A549 (cell line): ENCODE measurements around the gene LYZL4. TPM values are rescaled to one million over a fixed set of nuclear protein-coding genes. Genes with fewer than 3 reads are reported as not detected.

Source experiments
- ATAC-seq, 2 experiments: fragments of 200-7000 bp in 1 of 2; fragments of >200 bp in 1 of 2; cut with Nextera tagmentation in 1 of 2; cut with Tn5 transposase in 1 of 2; 3 replicates each; pipeline versions ENCODE4 v1.8.0 to v1.9.1; 2018 to 2020; ENCODE audit warnings: mild to moderate bottlenecking in 1 of 2, moderate library complexity in 1 of 2
- CTCF ChIA-PET: fragments of 300-600 bp; sonication (Branson Sonifier 250); formaldehyde crosslinking; extraction: SDS; loops from one replicate; lab custom pipeline; 2021; ENCODE audit warnings: antibody characterized with exemption, inconsistent platforms; lab: Yijun Ruan, JAX
- POLR2A ChIA-PET: fragments of 350-600 bp; formaldehyde crosslinking; extraction: SDS; loops from one replicate; lab custom pipeline; 2021; ENCODE audit warnings: antibody characterized with exemption, inconsistent platforms; lab: Yijun Ruan, JAX
- DNase-seq, 2 experiments: peaks; one replicate each; pipeline versions ENCODE4 v3.0.0 to v3.0.0-alpha.2; 2011 to 2016; ENCODE audit warnings: low read depth in 1 of 2, low spot score in 1 of 2
- FAIRE-seq: peaks from 2 replicates; lab custom pipeline; 2011; peaks lifted over from hg19 to GRCh38; lab: Jason Lieb, UNC
- H3K27ac ChIP-seq, 2 experiments: fragments of >200 bp; sonication (Bioruptor Twin); formaldehyde crosslinking; 3 replicates each; pipeline ENCODE4 v1.5.1; 2016 to 2017
- H3K4me1 ChIP-seq: fragments of >200 bp; sonication (Bioruptor Twin); formaldehyde crosslinking; 3 replicates; pipeline ENCODE4 v1.6.1; 2016
- H3K4me2 ChIP-seq: fragments of >200 bp; sonication (Bioruptor Twin); formaldehyde crosslinking; 3 replicates; pipeline ENCODE4 v1.6.1; 2016
- H3K4me3 ChIP-seq: fragments of >200 bp; sonication (Bioruptor Twin); formaldehyde crosslinking; 3 replicates; pipeline ENCODE4 v1.5.1; 2016
- H3K9me3 ChIP-seq: fragments of >200 bp; sonication (Bioruptor Twin); formaldehyde crosslinking; 3 replicates; pipeline ENCODE4 v1.6.1; 2016
- BHLHE40 ChIP-seq: IDR thresholded peaks from 2 replicates; pipeline ENCODE4 v1.6.1; 2012; ENCODE audit warnings: low read depth, low read length, inconsistent platforms
- CHD4 ChIP-seq: fragments of 200-600 bp; sonication (generic); IDR thresholded peaks from 2 replicates; pipeline ENCODE4 v1.6.1; 2016; ENCODE audit warnings: antibody characterized with exemption, mild to moderate bottlenecking, borderline replicate concordance
- EHF ChIP-seq: fragments of 250-450 bp; sonication (Bioruptor Pico); IDR thresholded peaks from 2 replicates; pipeline ENCODE4 v1.5.0; 2020; ENCODE audit warnings: mild to moderate bottlenecking
- EHMT2 ChIP-seq: fragments of 200-600 bp; sonication (generic); IDR thresholded peaks from 2 replicates; pipeline ENCODE4 v1.6.1; 2016; ENCODE audit warnings: antibody characterized with exemption, low read depth, mild to moderate bottlenecking, moderate library complexity
- FOXS1 ChIP-seq: fragments of 250-450 bp; sonication (Bioruptor Pico); IDR thresholded peaks from 2 replicates; pipeline ENCODE4 v1.5.0; 2020; ENCODE audit warnings: mild to moderate bottlenecking, moderate library complexity
- HEYL ChIP-seq: fragments of 250-450 bp; sonication (Bioruptor Pico); IDR thresholded peaks from 2 replicates; pipeline ENCODE4 v1.8.0; 2021; ENCODE audit warnings: mild to moderate bottlenecking, moderate library complexity
- HOXA7 ChIP-seq: fragments of 250-450 bp; sonication (Bioruptor Pico); IDR thresholded peaks from 2 replicates; pipeline ENCODE4 v1.5.0; 2020; ENCODE audit warnings: mild to moderate bottlenecking, moderate library complexity
- HOXB13 ChIP-seq: fragments of 250-450 bp; sonication (Bioruptor Pico); IDR thresholded peaks from 2 replicates; pipeline ENCODE4 v1.5.0; 2020; ENCODE audit warnings: low read depth, mild to moderate bottlenecking, moderate library complexity
- HOXB5 ChIP-seq: fragments of 250-450 bp; sonication (Bioruptor Pico); IDR thresholded peaks from 2 replicates; pipeline ENCODE4 v1.5.0; 2020; ENCODE audit warnings: mild to moderate bottlenecking, moderate library complexity
- JUN ChIP-seq, 2 experiments: fragments of >200 bp; sonication (Bioruptor Twin); formaldehyde crosslinking; IDR thresholded peaks; 2 replicates in 1 of 2; 3 replicates in 1 of 2; pipeline ENCODE4 v1.6.1; 2016 to 2017
- JUNB ChIP-seq: fragments of >200 bp; sonication (Bioruptor Twin); formaldehyde crosslinking; IDR thresholded peaks from 2 replicates; pipeline ENCODE4 v1.6.1; 2016
- KDM1A ChIP-seq: fragments of 200-600 bp; sonication (generic); IDR thresholded peaks from 2 replicates; pipeline ENCODE4 v1.6.1; 2016; ENCODE audit warnings: low read depth, mild to moderate bottlenecking
- KDM5A ChIP-seq: fragments of 200-600 bp; sonication (generic); IDR thresholded peaks from 2 replicates; pipeline ENCODE4 v1.6.1; 2016; ENCODE audit warnings: antibody characterized with exemption, mild to moderate bottlenecking
- MAZ ChIP-seq: fragments of 150-350 bp; IDR thresholded peaks from 2 replicates; pipeline ENCODE4 v1.6.1; 2014; ENCODE audit warnings: antibody characterized with exemption, low read depth, low read length, borderline replicate concordance
- NPAS2 ChIP-seq: fragments of 250-450 bp; sonication (Bioruptor Pico); IDR thresholded peaks from 2 replicates; pipeline ENCODE4 v1.8.0; 2022; ENCODE audit warnings: mild to moderate bottlenecking, moderate library complexity, borderline replicate concordance
- PHF8 ChIP-seq: fragments of 200-600 bp; sonication (generic); IDR thresholded peaks from 2 replicates; pipeline ENCODE4 v1.6.1; 2016; ENCODE audit warnings: low read depth, mild to moderate bottlenecking, antibody characterized with exemption, moderate library complexity, borderline replicate concordance
- POLR2A ChIP-seq: IDR thresholded peaks from 2 replicates; pipeline ENCODE4 v1.6.1; 2012; ENCODE audit warnings: mild to moderate bottlenecking, low read length
- POLR2AphosphoS2 ChIP-seq: conservative IDR thresholded peaks from 2 replicates; pipeline ENCODE4 v1.6.1; 2012; ENCODE audit warnings: low read length, improper control_type of control experiment, inconsistent platforms
- RAD21 ChIP-seq, 2 experiments: fragments of >200 bp in 1 of 2; sonication (Bioruptor Twin) in 1 of 2; formaldehyde crosslinking in 1 of 2; IDR thresholded peaks in 1 of 2; conservative IDR thresholded peaks in 1 of 2; 2 replicates in 1 of 2; 3 replicates in 1 of 2; pipeline ENCODE4 v1.6.1; 2012 to 2018; ENCODE audit warnings: inconsistent platforms in 1 of 2
- RCOR1 ChIP-seq: fragments of 150-350 bp; IDR thresholded peaks from 2 replicates; pipeline ENCODE4 v1.6.1; 2014; ENCODE audit warnings: antibody characterized with exemption, low read length, low read depth
- RFX5 ChIP-seq: fragments of 450-650 bp; IDR thresholded peaks from 2 replicates; pipeline ENCODE4 v1.7.1; 2014; ENCODE audit warnings: antibody characterized with exemption, mild to moderate bottlenecking, moderate library complexity
- RNF2 ChIP-seq: fragments of 200-600 bp; sonication (generic); IDR thresholded peaks from 2 replicates; pipeline ENCODE4 v1.6.1; 2016; ENCODE audit warnings: low read depth, mild to moderate bottlenecking, antibody characterized with exemption, moderate library complexity, borderline replicate concordance
- ZC3H11A ChIP-seq: fragments of 450-650 bp; IDR thresholded peaks from 2 replicates; pipeline ENCODE4 v1.6.1; 2014; ENCODE audit warnings: antibody characterized with exemption, mild to moderate bottlenecking
- ZNF302 ChIP-seq: fragments of 250-450 bp; sonication (Bioruptor Pico); IDR thresholded peaks from 2 replicates; pipeline ENCODE4 v1.9.0; 2021; ENCODE audit warnings: inconsistent platforms, mild to moderate bottlenecking, moderate library complexity
- ZSCAN20 ChIP-seq: fragments of 250-450 bp; sonication (Bioruptor Pico); IDR thresholded peaks from 2 replicates; pipeline ENCODE4 v1.8.0; 2022; ENCODE audit warnings: mild to moderate bottlenecking, moderate library complexity
- WGBS: methylation state at CpG from one replicate; pipeline ENCODE4 v1.1.6; 2017; ENCODE audit errors: missing lambda C conversion rate; 5-methylcytosine and 5-hydroxymethylcytosine counted together
- polyA plus RNA-seq, 4 experiments: library from polyadenylated mRNA; depleted of rRNA in 3 of 4; stranded (reverse); fragments of >200 nt; fragmentation: RNase III in 1 of 4; extraction: RNeasy Plus Mini Kit Qiagen cat#74134 plus additional on column Dnase treatment in 1 of 4; gene quantifications; 2 replicates in 3 of 4; 3 replicates in 1 of 4; pipeline ENCODE4 v1.2.3, GENCODE V29; 2011 to 2017
- TF ChIP-seq, protein P1 (sequence below): IDR thresholded peaks from 2 replicates; pipeline ENCODE4 v1.6.1; 2012
- TF ChIP-seq, protein P2 (sequence below): fragments of 450-650 bp; IDR thresholded peaks from 2 replicates; pipeline ENCODE4 v1.6.1; 2014; ENCODE audit warnings: antibody characterized with exemption
- TF ChIP-seq, protein P3 (sequence below): IDR thresholded peaks from 2 replicates; pipeline ENCODE4 v1.6.1; 2012

The LYZL4 gene
- polyA plus RNA-seq, 2 of the 4 experiments (the other 2 are of a cell fraction) = not detected

- DNase-seq (no peak), ATAC-seq (no peak)
- ChIA-PET POLR2A (no interaction called here), CTCF (interaction anchor here (1.0 to 2.4 kb wide), 4 partner anchors 9 to 205 kb away, joined by 3 to 12 read pairs (median 7); no protein-coding TSS in a partner anchor)
- no peaks in the 10 kb centered on the region for H3K4me1 ChIP-seq
- 65% methylated on average over 5 of the region's 5 CpGs for WGBS
- TF ChIP-seq FOXS1 (CRISPR knock-in tag) (no peak), RFX5 (no peak), JUN (IDR thresholded peaks at IDR 0.05) (no peak), PHF8 (no peak), CHD4 (no peak), ZC3H11A (no peak), HOXB13 (CRISPR knock-in tag) (no peak), HEYL (no peak), JUNB (no peak), KDM1A (no peak), RCOR1 (no peak), RAD21 (conservative IDR thresholded peaks at IDR 0.05 in 1 of 2, IDR thresholded peaks at IDR 0.05 in 1 of 2) (no peak), HOXB5 (no peak), BHLHE40 (no peak), MAZ (no peak)
- TF ChIP-seq, protein P1, sequence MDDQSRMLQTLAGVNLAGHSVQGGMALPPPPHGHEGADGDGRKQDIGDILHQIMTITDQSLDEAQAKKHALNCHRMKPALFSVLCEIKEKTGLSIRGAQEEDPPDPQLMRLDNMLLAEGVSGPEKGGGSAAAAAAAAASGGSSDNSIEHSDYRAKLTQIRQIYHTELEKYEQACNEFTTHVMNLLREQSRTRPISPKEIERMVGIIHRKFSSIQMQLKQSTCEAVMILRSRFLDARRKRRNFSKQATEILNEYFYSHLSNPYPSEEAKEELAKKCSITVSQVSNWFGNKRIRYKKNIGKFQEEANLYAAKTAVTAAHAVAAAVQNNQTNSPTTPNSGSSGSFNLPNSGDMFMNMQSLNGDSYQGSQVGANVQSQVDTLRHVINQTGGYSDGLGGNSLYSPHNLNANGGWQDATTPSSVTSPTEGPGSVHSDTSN = no peak
- TF ChIP-seq, all 56 proteins: peak for 0
- FAIRE-seq = no peak
- Histone ChIP-seq H3K4me2 (no peak overlapping the region), H3K4me3 (no peak overlapping the region), H3K27ac (no peak overlapping the region), H3K9me3 (no peaks in the 10 kb centered on the region)
Measured at GRCh38 chr3:42434777-42435380, 24.5 kb upstream of the LYZL4 start.

DNA sequence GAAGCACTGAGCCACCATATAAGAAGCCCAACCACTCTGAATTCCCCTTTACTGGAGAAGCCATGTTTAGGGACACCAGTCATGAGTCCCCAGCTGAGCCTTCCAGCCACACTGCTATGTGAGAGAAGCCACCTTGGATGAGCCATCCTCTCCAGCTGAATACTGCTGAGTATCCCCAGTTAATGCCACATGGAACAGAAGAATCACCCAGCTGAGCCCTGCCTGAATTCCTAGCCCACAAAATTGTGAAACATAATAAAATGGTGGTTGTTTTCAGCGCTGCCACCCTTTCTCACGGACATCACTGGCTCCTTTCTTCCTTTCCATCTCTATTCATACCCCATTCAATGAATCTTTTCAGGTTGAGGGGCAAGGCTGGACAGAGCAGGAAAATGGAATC, 22.1 kb upstream of the LYZL4 start:
- Histone ChIP-seq H3K27ac (no peak overlapping the region), H3K4me3 (no peak overlapping the region), H3K4me1 (no peaks in the 10 kb centered on the region), H3K4me2 (no peak overlapping the region), H3K9me3 (no peaks in the 10 kb centered on the region)
- POLR2A ChIA-PET = no interaction called here
- TF ChIP-seq JUNB = no peak
- TF ChIP-seq ZNF302 (CRISPR knock-in tag) = no peak
- TF ChIP-seq NPAS2 (CRISPR knock-in tag) = no peak
- TF ChIP-seq EHF (CRISPR knock-in tag) = no peak
- TF ChIP-seq, protein P2, sequence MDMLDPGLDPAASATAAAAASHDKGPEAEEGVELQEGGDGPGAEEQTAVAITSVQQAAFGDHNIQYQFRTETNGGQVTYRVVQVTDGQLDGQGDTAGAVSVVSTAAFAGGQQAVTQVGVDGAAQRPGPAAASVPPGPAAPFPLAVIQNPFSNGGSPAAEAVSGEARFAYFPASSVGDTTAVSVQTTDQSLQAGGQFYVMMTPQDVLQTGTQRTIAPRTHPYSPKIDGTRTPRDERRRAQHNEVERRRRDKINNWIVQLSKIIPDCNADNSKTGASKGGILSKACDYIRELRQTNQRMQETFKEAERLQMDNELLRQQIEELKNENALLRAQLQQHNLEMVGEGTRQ = no peak
- TF ChIP-seq ZSCAN20 (CRISPR knock-in tag) = no peak
- TF ChIP-seq POLR2AphosphoS2 = no peak
- TF ChIP-seq RNF2 = no peak
- TF ChIP-seq, protein P3, sequence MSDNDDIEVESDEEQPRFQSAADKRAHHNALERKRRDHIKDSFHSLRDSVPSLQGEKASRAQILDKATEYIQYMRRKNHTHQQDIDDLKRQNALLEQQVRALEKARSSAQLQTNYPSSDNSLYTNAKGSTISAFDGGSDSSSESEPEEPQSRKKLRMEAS = no peak
- TF ChIP-seq, protein P1 = no peak
- no peak for TF ChIP-seq POLR2A
- TF ChIP-seq RCOR1 = no peak
- TF ChIP-seq KDM1A = no peak
- TF ChIP-seq HOXA7 (CRISPR knock-in tag) = no peak
- no peak for TF ChIP-seq JUN (IDR thresholded peaks at IDR 0.05)
- no peak for TF ChIP-seq HOXB5
- no peak for TF ChIP-seq FOXS1 (CRISPR knock-in tag)
- TF ChIP-seq EHMT2 = no peak
- TF ChIP-seq KDM5A = no peak
- ATAC-seq (no peak), FAIRE-seq (no peak), DNase-seq (no peak)
- CTCF ChIA-PET = no interaction called here
- 12% methylated on average over 2 of the region's 2 CpGs for WGBS
